HL-60/S4 treated with phorbol 12-myristate 13-acetate at 8.2 ng/mL for 4 days and 3 days (cell line): Measurements from ENCODE around the gene PCBP4.

Experiments
- in situ Hi-C: fragments of 300-500 bp; cut with MboI; formaldehyde crosslinking; loops from 2 replicates; pipeline ENCODE4 v1.15.0; 2022; ENCODE audit warnings: low sequenced_read_pairs

Gene PCBP4

DNA sequence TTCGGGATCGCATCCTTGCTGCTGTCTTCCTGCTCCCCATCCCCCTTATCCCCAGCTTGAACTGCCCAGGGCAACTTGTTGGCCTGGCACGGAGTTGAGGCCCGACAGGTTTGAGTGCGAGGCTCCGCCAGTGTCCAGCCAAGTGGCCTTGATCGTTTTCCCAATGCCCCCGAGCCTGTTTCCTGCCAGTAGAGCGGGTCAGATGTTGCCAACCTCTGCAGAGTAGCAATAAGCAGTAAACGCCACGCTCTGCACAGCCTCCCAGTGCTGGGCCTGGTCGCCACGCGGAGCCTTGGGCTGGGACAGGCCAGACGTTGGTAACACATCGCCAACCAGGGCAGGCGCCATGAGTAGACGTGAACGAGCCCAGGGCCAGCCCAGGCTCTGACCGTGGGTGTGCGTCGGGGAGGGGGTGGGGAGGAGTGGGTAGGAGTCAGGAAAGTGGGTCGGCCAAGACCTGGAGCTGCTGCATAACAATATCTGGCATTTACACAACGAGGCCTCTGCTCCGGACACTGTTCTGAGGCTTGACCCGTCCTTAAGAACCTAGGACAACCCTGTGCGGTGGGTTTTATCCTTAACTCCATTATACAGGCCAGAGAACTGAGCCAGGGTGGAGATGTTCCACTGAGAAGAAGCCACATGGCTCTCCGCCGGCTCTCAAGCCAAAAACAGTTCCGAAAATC is 7.2 kb upstream of the PCBP4 start:
- in situ Hi-C loops, result no loop called here

DNA sequence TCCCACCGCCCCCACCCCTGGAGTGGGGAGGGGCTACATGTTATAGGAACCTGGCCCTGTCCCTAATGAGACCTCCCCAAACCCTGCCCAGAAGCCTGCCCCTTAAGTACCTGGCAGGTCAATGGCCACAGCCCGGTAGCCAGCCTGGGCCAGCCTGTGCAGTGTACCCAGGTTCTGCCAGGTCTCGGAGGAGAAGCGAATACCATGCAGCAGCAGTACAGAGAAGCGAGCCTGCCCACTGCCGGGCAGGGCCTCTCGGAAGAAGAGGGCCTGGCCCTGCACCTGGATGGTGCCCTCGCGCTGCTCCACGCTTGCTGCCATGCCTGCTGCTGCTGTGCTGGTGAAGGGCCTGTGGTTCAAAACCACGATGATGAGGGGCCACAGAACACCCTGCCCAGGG is 4.1 kb upstream of the PCBP4 start:
- in situ Hi-C loops, result no loop called here

DNA sequence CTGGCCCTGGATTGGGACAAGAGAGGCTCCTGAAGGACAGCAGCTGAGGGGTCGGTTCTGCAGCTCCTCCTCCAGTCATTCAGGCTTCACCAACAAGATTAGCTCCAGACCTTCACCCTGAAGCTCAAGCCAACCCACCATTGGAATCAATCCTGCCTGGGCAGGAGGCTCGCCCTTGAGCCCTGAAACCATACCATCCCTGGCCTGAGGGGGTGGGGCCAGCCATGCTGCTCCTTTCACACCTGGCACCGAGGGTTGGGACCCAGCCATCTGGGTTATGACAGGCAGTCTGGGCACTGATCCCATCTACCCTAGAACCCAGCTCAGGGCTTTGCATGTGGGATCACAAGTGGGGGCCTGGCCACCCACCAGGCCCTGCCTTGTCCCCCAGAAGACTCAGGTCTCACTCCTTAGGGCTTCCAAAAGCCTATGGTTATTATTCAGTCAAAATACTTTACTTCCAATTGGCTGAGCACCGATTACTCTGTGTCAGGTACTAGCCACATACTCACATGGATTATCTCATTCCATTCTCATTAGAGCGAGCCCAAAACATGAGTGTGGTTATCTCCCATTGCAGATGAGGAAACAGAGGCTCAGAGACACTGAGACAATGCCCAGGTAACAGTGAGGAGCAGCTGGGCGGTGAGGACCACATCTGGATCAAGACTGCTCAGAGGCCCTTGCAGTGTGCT is 3.5 kb upstream of the PCBP4 start:
- in situ Hi-C loops, result no loop called here

DNA sequence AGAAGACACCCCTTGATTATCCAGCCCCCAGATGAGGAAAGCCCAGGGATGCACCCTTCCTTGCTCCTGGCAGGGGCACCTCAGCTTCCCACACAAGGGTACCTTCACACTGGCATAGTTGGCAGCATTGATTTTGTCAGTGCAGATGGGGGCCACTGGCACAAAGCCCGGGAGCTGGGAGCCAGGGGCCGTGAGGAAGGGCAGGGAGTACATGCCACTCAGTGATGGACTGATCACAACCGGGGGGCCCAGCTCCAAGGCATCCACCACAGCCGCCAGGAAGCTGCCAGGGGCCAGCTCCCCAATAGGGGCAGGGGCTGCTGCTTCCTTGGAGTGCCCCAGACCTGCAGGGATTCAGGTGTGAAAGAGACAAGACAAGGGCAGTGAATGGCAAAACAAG is 2.6 kb upstream of the PCBP4 start:
- in situ Hi-C loops, result no loop called here

DNA sequence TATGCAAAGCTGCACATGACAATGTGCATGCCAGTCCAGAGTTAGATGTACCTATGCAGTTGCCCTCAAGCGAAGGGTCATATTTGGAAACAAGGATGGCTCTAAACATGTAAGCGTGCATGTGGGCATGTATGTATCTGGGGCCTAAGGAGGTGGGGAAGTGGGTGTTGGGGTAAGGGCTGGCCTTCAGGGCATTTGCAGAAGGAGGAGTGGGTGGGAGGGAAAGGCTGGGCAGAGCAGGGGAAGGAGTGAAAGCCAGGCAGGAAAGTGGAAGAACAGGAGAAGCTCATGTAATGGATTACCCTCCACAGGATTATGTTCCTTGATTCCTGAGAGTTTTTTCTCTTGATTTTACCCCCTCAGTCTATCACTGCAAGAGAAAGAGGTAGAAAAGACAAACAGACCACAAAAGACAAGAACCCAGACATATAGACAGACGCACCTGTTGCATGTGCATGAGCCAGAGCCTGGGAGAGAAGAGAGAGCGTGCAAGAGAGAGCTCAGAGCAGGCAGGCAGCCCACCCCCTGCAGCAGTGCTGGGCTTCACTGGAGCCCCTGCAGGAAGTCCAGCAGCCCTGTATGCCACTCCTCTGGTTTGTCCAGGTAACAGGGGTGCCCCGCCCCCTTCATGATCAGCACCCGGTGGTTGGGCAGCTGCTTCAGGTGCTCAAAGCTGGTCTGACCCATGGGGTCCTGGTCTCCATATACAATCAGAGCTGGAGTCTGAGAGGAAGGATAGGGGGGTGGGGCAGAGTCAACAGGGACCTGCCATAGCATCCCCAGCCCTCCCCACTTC is 1.8 kb upstream of the PCBP4 start:
- in situ Hi-C loops, result no loop called here

DNA sequence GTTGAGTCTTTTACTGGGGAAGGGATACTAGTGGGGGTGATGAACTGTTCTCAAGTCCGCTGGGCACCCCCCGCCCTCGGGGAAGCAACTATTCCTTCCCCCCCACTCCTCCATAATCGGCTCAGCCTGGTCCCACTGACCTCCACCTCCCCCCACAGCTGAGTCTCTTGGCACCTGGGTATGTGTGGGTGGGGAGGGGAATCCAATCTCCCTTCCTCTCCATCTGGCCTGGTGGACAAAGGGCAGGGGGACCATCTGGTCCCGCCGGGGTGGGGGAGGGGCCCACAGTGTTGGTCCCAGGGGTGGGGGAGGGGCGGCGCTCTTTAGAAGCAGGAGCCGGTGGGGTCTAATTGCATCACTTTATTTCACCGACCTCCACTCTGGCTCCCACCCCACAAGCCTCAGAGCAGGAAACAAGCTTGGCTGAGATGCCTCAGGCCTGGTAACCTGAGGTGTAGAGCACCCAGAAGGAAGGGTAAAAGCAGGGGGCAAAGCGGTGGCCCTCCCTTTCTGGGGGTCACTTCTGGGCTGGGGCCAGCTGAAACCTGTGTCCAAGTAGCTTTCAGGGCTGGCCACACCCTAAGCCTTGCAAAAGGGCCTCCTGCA is 1.0 kb upstream of the PCBP4 start:
- in situ Hi-C loops, result no loop called here

DNA sequence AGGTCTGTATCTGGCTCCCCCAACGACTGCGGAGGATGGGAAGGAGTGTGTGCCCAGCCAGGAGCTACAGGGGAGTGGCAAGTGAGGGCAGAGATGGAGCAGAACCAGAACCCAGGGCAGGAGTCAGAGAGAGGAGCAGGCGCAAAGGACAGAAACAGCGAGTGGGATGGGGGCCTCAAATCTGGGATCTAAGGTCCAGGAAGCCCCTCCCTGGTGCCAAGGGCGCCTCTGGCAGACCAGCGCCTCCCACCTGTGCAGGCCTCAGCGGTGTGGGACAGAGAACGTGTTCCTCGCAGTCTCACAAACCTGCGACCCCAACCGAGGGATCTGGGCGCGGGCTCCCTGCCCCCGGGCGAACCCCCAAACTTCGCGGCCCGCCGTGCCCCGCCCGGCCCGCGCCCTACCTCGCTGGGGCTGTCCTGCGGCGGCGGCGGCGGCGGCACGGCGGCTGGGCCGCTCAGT is 301 bp downstream of the PCBP4 start:
- in situ Hi-C loops, result no loop called here

DNA sequence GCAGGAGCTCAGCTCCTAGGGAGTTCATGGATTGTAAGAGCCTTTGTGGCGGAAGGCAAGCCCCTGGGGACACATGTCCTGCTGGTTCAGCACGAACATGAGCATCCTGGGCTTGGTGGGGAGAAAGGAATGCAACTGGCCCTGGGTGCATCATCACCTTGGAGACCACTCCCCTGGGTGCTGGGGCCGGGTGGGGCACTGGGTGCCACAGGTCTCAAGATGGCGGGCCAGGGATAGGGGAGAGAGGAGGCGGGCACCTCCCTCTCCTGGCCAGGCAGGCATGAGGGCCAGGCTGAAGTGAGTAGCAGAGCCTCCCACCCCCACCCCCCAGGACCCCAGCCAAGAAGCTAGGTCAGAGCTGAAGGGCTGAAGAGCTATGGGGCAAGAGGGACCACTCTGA is 768 bp downstream of the PCBP4 start:
- in situ Hi-C loops, result no loop called here

DNA sequence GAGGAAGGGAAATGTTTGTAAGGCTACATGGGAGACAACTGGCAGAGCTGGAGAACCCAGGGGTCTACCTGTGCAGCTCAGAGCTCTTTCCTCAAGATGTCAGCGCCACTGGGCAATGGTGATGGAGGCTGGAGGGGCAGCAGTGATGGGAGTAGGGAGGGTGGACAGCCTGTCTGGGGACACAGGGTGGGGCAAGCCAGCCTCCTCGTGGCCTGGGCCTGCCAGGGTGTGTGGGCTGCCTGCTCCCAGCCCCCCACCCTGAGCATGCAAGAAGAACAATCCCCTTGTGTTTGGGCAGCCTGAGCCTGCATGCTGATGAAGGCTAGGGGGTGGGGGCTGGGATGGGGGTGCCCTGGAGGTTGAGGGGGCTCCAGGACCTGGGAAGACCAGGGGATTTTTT is 1.2 kb downstream of the PCBP4 start:
- in situ Hi-C loops, result no loop called here

DNA sequence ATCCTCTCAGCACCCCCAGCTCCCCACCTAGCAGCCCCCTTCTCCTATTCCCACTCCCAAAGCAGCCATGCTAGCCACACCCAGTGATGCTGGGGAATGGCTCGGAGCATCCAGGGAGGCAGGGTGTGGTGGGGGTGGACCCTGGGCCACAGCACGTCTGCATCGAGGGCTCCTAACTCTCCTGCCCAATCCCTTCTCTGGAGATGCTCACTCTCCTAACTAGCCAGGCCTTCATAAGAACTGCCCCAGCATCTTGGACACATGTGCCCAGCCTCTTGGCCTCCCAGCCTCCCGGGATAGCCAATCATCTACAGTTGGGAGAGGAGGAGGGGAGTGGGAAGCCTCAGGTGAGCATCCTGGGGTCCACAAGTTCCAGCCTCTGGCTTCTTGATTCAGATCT is 2.7 kb downstream of the PCBP4 start:
- in situ Hi-C loops, result no loop called here

DNA sequence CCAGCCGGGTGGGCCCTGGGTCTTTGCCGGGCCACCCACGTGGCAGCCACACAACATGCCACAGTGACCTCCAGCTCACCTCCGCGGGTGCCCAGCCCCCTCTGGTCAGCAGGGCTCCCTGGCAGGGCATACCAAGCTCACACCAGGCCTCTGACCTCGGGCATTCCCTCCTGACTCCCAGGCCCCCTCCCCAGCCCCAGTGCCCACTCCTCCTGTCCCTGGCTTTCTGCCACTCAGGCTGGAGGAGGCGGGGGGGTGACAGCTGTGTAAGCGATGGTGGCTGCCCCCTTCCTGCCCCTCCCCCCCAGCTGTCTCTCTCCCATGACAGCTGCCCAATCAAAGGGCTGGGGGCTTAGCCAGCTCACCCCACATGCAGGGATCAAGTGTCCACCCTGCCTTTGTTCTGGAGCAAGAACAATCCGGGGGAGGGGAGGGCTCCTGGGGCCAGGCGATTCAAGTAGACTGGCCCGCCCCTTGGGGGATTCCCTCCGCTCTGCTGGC is 3.3 kb downstream of the PCBP4 start:
- in situ Hi-C loops, result no loop called here

DNA sequence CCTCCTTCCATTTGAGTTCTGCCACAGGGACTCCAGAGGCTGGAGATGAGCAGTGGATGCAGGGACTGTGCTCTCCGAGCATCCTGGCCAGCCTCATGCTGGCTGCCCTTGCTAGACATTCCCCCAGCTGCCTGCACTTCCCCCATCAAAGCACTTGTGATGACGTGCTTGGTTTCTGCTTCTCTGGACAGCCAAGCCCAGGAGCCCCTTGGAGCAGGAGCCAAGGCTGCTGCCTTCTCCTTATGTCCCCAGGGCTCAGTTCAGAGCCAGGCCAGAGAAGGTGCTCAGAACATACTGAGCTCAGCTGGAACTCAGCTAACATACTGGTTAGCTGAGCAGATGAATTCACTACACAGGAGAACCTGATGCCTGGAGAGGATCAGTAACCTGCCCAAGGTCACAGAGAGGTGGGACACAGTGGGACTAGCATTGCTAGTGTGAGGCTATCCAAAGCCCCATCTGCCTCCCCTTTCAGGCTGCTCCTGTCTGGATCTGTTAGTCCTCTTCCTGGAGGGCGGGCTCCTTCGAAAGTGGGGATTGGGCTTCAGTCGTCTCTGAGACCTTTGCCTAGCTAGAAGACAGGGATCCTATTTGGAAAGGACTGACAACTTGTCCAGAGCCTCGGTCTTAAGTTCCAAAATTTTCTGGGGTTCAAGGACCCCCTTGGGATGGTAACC is 4.3 kb downstream of the PCBP4 start:
- in situ Hi-C loops, result no loop called here

DNA sequence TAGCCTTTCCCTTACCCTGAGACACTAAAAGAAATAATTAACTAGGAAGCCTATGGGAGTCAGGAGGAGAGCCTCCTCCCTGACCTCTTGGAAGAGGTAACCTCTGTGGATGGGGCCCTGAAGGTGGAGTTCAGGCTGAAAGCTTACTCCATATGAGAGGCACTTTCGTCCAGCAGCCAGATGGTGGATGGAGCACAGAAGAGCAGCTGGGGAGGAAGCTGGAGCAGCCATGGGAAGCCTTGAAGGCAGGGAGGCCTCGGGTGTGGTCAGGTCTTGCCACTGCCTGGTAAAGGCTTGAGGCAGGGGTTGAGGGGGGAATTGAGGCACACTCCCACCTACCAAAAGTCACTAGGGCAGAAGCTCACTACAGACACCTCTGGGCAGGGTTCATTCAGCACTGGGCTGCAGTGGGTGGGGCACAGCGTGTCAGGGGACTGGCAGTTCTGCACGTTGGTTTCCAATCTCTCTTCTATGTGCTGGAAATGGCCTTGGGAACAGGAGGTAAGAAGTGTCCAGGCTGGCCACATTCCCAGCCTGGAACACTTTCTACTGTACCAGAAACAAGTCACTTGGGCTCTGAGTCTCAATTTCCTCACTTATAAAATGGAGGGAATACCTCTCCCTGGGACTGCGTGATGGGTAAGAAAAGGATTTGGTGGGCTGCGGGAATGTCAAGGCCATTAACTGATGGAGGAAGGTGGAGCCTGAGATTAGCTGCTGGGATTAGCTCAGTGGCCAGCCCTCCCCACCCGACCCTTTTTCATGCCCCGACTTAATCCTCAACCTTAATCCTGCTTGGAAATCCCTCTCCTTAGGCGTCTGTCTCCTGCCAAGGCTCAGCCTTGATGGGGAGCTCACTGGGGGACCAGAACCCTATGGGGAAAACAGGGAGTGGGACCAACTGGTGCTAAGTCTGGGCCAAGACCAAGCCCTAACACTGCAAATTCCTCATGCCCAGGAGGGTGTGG is 5.4 kb downstream of the PCBP4 start:
- in situ Hi-C loops, result no loop called here

DNA sequence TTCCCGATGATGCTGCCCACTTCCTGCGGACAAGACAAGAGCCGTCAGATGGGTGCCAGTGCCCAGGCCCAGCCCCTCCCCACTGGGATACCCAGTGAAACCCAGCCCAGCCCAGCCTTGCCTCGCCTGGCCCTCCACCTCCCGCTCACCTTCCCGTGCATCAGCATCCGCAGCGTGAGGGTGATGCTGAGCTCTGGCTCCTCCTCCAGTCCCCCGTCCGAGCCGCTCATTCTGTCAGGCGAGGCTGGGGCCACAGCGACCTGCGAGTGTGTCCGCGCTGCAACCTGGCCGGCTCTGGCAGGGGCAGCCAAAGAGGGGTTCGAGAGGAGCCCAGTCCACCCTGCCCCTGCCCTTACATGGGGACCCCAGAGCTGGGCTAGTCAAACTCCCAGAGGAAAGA is 6.2 kb downstream of the PCBP4 start:
- in situ Hi-C loops, result no loop called here

DNA sequence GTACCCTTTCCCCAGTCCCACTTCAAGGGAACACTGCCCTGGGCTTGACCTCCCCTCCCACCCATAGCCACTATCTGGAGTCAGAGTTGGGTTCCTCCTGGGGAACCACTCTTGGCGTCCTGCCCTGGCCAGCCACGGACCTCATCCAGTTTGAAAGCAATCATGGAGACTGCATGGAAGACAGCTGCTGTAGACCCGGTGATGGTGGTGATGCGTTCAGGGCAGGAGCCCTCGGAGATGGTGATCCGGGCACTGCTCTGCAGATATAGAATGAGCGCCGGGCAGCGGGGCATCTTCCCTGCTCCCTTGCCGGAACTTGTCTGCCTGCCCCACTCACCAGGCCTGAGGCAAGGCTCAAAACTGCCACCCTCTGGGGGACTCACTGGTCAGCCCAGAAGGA is 6.9 kb downstream of the PCBP4 start:
- in situ Hi-C loops, result no loop called here

DNA sequence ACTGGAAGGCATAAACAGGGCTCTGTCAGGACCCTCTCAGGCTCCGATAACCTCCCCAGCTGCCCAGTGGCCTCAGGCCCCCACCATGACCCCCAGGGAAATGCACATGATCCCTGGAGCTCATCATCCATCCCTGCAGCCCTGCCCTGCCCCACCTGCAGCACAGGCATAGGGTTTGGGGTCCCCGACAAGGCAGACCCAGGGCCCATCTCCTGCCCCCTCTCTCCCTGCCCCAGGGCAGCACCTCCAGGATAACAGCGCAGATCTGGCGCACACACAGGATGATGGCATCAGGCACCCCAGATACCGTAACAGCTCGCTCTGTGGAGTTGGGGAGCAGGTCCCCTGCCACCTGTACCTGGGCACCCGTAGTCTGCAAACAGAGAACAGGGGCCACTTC is 7.6 kb downstream of the PCBP4 start:
- in situ Hi-C loops, result no loop called here

DNA sequence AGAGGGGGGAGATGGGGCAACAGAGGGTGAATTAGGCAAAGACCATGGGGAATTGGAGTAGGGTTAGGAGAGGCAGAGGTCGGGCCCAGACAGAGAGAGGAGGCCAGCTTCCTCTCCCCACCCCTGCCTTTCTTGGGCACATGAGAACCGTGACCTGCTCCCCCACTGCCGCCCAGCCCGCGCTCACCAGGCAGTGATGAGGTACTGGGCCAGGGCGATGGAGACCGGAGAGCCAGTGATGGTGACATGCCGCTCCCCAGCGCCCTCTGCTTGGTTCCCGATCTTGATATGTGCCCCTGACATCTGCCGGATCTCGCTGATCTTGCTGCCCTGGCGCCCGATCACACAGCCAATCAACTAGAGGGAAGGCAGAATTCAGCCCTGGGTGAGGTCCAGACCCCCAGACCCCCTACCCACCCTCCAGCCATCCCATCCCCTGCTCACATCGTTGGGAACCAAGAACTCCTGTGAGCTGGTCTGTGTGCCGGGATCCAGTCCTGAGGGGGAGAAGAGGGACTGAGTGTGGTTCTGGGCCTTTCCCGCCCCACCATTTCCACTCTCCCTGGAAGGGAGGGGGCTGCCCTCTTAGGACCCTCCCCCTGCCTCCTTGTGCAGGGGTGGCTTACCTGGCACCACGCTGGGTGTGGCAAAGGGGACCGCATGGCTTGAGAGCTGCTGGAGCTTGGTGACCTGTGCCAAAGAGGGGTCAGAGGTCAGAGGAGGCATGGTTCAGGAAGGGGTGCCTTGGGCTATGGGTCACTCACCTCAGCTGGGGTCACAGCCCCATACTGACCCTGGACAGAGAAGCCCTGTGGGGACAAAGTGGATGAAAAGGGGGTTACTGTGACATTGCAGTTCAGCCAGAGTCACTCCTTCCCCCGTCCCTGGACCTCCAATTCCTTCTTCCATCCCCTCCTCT is 8.4 kb downstream of the PCBP4 start:
- in situ Hi-C loops, result no loop called here

DNA sequence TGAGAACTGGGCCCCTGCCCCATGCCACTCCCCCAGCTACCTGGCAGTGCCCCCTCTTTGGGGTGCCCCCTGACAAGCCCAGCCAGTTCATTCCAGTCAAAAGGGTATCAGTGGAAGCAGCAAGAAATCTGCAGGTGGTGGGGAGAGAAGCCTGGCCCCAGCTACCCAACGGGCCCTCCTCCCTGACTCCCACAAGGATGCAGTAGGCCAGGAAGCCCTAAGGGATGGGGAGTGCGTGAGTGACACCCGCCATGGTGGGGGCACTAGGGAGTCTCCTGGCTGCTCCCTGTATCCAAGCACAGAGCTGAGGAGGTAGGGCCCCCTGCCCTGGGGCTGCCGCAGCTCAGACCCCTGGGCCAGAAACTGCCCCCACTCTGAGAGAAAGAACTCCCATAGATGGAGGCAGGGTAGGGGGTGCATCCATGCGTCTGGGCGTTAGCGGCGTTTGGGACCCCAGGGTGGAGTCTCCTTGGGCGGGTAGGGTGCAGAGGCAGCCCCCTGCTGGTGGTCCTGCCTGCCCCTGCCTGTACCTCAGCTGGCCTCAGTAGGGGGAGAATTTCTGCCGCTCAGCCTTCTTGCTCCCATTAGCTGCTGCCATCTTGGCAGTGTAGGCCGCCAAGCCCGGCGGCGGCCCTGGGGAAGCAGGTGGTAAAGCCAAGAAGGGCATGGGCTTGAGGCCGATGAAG is 9.6 kb downstream of the PCBP4 start:
- in situ Hi-C loops, result no loop called here
